Panc1 (cell line): ENCODE data around the gene TPRG1L. TPM values are rescaled to one million over a fixed set of nuclear protein-coding genes. Genes with fewer than 3 reads are reported as not detected.

Experiments used
- ATAC-seq: fragments of 200-7000 bp; cut with Tn5 transposase; 2 replicates; pipeline ENCODE4 v1.9.1; 2020; ENCODE audit warnings: mild to moderate bottlenecking, moderate library complexity
- BruUV-seq: library from RNA; stranded (reverse); fragments of 400-500 nt; replicated peaks from 2 replicates; lab custom pipeline; 2021; lab: Mats Ljungman, UMichigan
- CTCF ChIA-PET: fragments of 300-600 bp; sonication (Branson Sonifier 250); formaldehyde crosslinking; loops from one replicate; lab custom pipeline; 2022; ENCODE audit warnings: antibody characterized with exemption; lab: Charles Lee
- POLR2A ChIA-PET: fragments of 300-600 bp; sonication (Branson Sonifier 250); formaldehyde crosslinking; loops from one replicate; lab custom pipeline; 2022; ENCODE audit warnings: antibody characterized with exemption; lab: Charles Lee
- DNase-seq: peaks from one replicate; pipeline ENCODE4 v3.0.0-alpha.2; 2010; ENCODE audit warnings: low read depth, low spot score
- H3K27ac ChIP-seq: 2 replicates; pipeline ENCODE4 v1.5.1; 2011; ENCODE audit warnings: mild to moderate bottlenecking, low read length, inconsistent platforms
- H3K27me3 ChIP-seq: fragments of 200-500 bp; sonication (Bioruptor generic); 2 replicates; pipeline ENCODE4 v1.6.0; 2014; ENCODE audit warnings: low read length, inconsistent platforms; ENCODE audit not compliant: control insufficient read depth, insufficient read depth
- H3K36me3 ChIP-seq: fragments of 200-500 bp; sonication (Bioruptor generic); 2 replicates; pipeline ENCODE4 v1.5.1; 2014; ENCODE audit warnings: inconsistent platforms, mild to moderate bottlenecking, low read length, moderate library complexity; ENCODE audit not compliant: control insufficient read depth, insufficient read depth
- H3K4me1 ChIP-seq: 2 replicates; pipeline ENCODE4 v1.5.1; 2011; ENCODE audit warnings: inconsistent platforms, mild to moderate bottlenecking, low read length, moderate library complexity; ENCODE audit not compliant: control insufficient read depth, insufficient read depth
- H3K4me3 ChIP-seq, 2 experiments: 2 replicates each; pipeline ENCODE4 v1.5.1; 2011 to 2012; ENCODE audit warnings: low read depth in 2 of 2, low read length in 2 of 2, mild to moderate bottlenecking in 2 of 2, inconsistent platforms in 1 of 2, moderate library complexity in 1 of 2
- H3K9me3 ChIP-seq: fragments of 200-500 bp; sonication (Bioruptor generic); 2 replicates; pipeline ENCODE4 v1.5.1; 2014; ENCODE audit warnings: low read depth, mild to moderate bottlenecking, inconsistent platforms, low read length, moderate library complexity; ENCODE audit not compliant: control insufficient read depth, insufficient read depth
- CTCF ChIP-seq: fragments of 450-650 bp; IDR thresholded peaks from 2 replicates; pipeline ENCODE4 v1.5.1; 2017; ENCODE audit warnings: mild to moderate bottlenecking
- POLR2AphosphoS5 ChIP-seq: IDR thresholded peaks from 2 replicates; pipeline ENCODE4 v1.6.1; 2012; ENCODE audit warnings: mild to moderate bottlenecking, low read depth, low read length, moderate library complexity
- REST ChIP-seq, 2 experiments: IDR thresholded peaks; 2 replicates each; pipeline ENCODE4 v1.6.1; 2011 to 2012; ENCODE audit warnings: low read depth in 2 of 2, control low read depth in 1 of 2, low read length in 1 of 2, mild to moderate bottlenecking in 1 of 2, moderate library complexity in 1 of 2; ENCODE audit not compliant: insufficient read depth in 1 of 2
- SIN3A ChIP-seq: IDR thresholded peaks from 2 replicates; pipeline ENCODE4 v1.6.1; 2012; ENCODE audit warnings: low read depth, mild to moderate bottlenecking, low read length, moderate library complexity, borderline replicate concordance; ENCODE audit not compliant: insufficient read depth
- TCF7L2 ChIP-seq: IDR thresholded peaks from 2 replicates; pipeline ENCODE4 v1.6.1; 2011; ENCODE audit warnings: mild to moderate bottlenecking, low read depth, low read length, inconsistent platforms
- in situ Hi-C: cut with HindIII; loops from 2 replicates; pipeline ENCODE4 v1.10.0; 2016; ENCODE audit warnings: low sequenced_read_pairs, low pct_unique_long_range_greater_than_20kb
- intact Hi-C: fragments of 100-400 bp; cut with micrococcal nuclease; formaldehyde crosslinking; loops from one replicate; pipeline ENCODE4 v1.10.0; 2022; ENCODE audit not compliant: unreplicated experiment
- total RNA-seq: library from RNA; stranded (reverse); gene quantifications from one replicate; pipeline ENCODE4 v1.2.1, GENCODE V29; 2021; ENCODE audit not compliant: unreplicated experiment

The TPRG1L gene
- total RNA-seq, 1 experiment from 2014 or later: 57.5 TPM

GRCh38 chr1:3623441-3624199 is 1.2 kb upstream of the TPRG1L start:
- H3K36me3 ChIP-seq: peaks cover 2% of the 10 kb centered on the region; the same call in 1 of the 2 replicates
- no TSS peak for BruUV-seq
- in situ Hi-C loops (no loop called here), intact Hi-C loops (loop anchor here (10.0 kb wide), 1 partner anchor 101 kb away; no protein-coding TSS in a partner anchor)
- H3K9me3 ChIP-seq: no peaks in the 10 kb centered on the region
- H3K4me1 ChIP-seq: peaks cover 13% of the 10 kb centered on the region
- peak overlapping the region; percentile 85 to 97 for H3K4me3 ChIP-seq
- ATAC-seq (no peak), DNase-seq (no peak)
- POLR2A ChIA-PET: interaction anchor here (0.7 kb wide), 1 partner anchor 65 kb away, joined by 9 read pairs; no protein-coding TSS in a partner anchor
- peak overlapping the region; percentile 73 for H3K27ac ChIP-seq
- CTCF ChIA-PET: interaction anchor here (0.5 to 1.5 kb wide), 3 partner anchors 171 to 813 kb away, joined by 5 to 19 read pairs (median 7); no protein-coding TSS in a partner anchor
- TF ChIP-seq POLR2AphosphoS5 (no peak), SIN3A (no peak), REST (IDR thresholded peaks at IDR 0.05; ENCODE audit: insufficient read depth in 1 of 2, low read depth in 2 of 2, low read length in 1 of 2) (no peak), CTCF (no peak), TCF7L2 (no peak)
- H3K27me3 ChIP-seq: no peaks in the 10 kb centered on the region

GRCh38 chr1:3625151-3625907 is 514 bp downstream of the TPRG1L start:
- H3K9me3 ChIP-seq: no peaks in the 10 kb centered on the region
- no TSS peak for BruUV-seq
- H3K4me3 ChIP-seq: peak overlapping the region; percentile 69 to 97
- in situ Hi-C loops (no loop called here), intact Hi-C loops (loop anchor here (10.0 kb wide), 1 partner anchor 99 kb away; no protein-coding TSS in a partner anchor)
- POLR2A ChIA-PET: no interaction called here
- CTCF ChIA-PET: no interaction called here
- no peak for TF ChIP-seq SIN3A
- TF ChIP-seq TCF7L2: no peak
- TF ChIP-seq CTCF: no peak
- TF ChIP-seq REST (IDR thresholded peaks at IDR 0.05; ENCODE audit: insufficient read depth in 1 of 2, low read depth in 2 of 2, low read length in 1 of 2): no peak
- no peak for TF ChIP-seq POLR2AphosphoS5
- H3K27ac ChIP-seq: peak overlapping the region; percentile 68
- DNase-seq (no peak), ATAC-seq (peak; percentile 33)
- no peaks in the 10 kb centered on the region for H3K27me3 ChIP-seq
- peaks cover 2% of the 10 kb centered on the region; the same call in 1 of the 2 replicates for H3K36me3 ChIP-seq
- H3K4me1 ChIP-seq: peaks cover 11% of the 10 kb centered on the region
